Measurements from ENCODE around the gene GATA5.

DNA sequence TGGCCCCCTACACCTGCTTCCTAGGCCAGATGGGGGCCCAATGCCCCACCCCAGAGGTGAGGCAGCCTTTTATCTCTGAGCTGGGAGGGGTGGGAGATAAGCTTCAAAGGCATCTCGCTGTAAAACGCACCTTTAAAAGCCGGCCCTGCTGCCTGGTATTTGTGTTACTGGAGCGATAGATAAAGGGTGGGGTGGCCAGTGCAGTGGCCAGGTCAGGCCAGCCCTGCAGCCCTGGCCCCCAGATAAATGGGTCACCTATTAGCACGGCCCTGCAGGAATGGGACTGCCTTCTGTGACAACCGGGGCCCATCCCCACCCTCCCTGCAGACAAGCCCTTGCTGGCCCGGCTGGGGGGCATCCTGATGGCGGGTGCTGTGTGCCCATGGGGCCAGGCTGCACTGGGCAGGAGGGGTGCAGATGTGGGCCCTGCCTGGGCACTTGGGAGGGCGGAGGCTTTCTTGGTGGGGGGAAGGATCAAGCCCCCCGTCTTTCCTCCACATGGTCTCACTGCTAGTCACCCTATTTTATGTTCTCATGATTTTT is 45.4 kb downstream of the GATA5 start:
- TF ChIP-seq, protein P1, sequence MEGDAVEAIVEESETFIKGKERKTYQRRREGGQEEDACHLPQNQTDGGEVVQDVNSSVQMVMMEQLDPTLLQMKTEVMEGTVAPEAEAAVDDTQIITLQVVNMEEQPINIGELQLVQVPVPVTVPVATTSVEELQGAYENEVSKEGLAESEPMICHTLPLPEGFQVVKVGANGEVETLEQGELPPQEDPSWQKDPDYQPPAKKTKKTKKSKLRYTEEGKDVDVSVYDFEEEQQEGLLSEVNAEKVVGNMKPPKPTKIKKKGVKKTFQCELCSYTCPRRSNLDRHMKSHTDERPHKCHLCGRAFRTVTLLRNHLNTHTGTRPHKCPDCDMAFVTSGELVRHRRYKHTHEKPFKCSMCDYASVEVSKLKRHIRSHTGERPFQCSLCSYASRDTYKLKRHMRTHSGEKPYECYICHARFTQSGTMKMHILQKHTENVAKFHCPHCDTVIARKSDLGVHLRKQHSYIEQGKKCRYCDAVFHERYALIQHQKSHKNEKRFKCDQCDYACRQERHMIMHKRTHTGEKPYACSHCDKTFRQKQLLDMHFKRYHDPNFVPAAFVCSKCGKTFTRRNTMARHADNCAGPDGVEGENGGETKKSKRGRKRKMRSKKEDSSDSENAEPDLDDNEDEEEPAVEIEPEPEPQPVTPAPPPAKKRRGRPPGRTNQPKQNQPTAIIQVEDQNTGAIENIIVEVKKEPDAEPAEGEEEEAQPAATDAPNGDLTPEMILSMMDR (IDR thresholded peaks at IDR 0.05): no peak
- no peak for TF ChIP-seq POLR2A (IDR thresholded peaks at IDR 0.05)

Data from uterus (tissue), 2 donors.